GM21717 (cell line): ENCODE results near the gene MAP2K2.

Source experiments
- ATAC-seq: cut with Tn5 transposase; IDR thresholded peaks from one replicate; pipeline ENCODE4 v1.9.1; 2021; ENCODE audit warnings: mild to moderate bottlenecking, moderate library complexity; ENCODE audit not compliant: unreplicated experiment

MAP2K2 gene

GRCh38 chr19:4082172-4082571 is 41.8 kb downstream of the MAP2K2 start:
- ATAC-seq: no peak

- ATAC-seq: no peak
Observed at GRCh38 chr19:4081441-4082129, 42.3 kb downstream of the MAP2K2 start.

- ATAC-seq: no peak
Observed at GRCh38 chr19:4080473-4080872, 43.4 kb downstream of the MAP2K2 start.

GRCh38 chr19:4077800-4078684 is 45.9 kb downstream of the MAP2K2 start:
- ATAC-seq: no peak

GRCh38 chr19:4077007-4077374 is 46.9 kb downstream of the MAP2K2 start:
- ATAC-seq: no peak

GRCh38 chr19:4075373-4075772 is 48.5 kb downstream of the MAP2K2 start:
- no peak for ATAC-seq

GRCh38 chr19:4071610-4072009 is 52.3 kb downstream of the MAP2K2 start:
- ATAC-seq: no peak

- ATAC-seq: no peak
Observed at GRCh38 chr19:4069331-4069959, 54.5 kb downstream of the MAP2K2 start.

GRCh38 chr19:4068047-4068966 is 55.6 kb downstream of the MAP2K2 start:
- ATAC-seq: no peak

GRCh38 chr19:4067396-4068046 is 56.4 kb downstream of the MAP2K2 start:
- no peak for ATAC-seq

GRCh38 chr19:4066682-4067395 is 57.1 kb downstream of the MAP2K2 start, which contains the start of gene ZBTB7A:
Gene ZBTB7A (minus strand): TSS chr19:4066899. CDS start chr19:4055232, 11,667 bp downstream.
- no peak for ATAC-seq

- ATAC-seq: no peak
Observed at GRCh38 chr19:4066176-4066606, 57.7 kb downstream of the MAP2K2 start.

GRCh38 chr19:4065430-4066175 is 58.3 kb downstream of the MAP2K2 start:
- peak; percentile 53 for ATAC-seq

GRCh38 chr19:4064496-4065260 is 59.2 kb downstream of the MAP2K2 start:
- ATAC-seq: no peak

GRCh38 chr19:4064149-4064495 is 59.8 kb downstream of the MAP2K2 start:
- no peak for ATAC-seq

- no peak for ATAC-seq
Observed at GRCh38 chr19:4063369-4064148, 60.4 kb downstream of the MAP2K2 start.
